K562 (cell line): Measurements from ENCODE around the gene BLM. TPM values are rescaled to one million over a fixed set of nuclear protein-coding genes. Genes with fewer than 3 reads are reported as not detected.

Source experiments
- AFF1 ChIP-seq, 2 experiments: fragments of 450-650 bp; IDR thresholded peaks; 2 replicates each; pipeline ENCODE4 v1.6.1; 2018; ENCODE audit warnings: mild to moderate bottlenecking in 2 of 2, low read depth in 1 of 2; ENCODE audit not compliant: partially characterized antibody in 2 of 2
- CBX3 ChIP-seq, 2 experiments: IDR thresholded peaks; 1 replicate in 1 of 2; 2 replicates in 1 of 2; pipeline ENCODE4 v1.6.1; 2012; ENCODE audit warnings: inconsistent platforms in 2 of 2, low read length in 2 of 2, borderline replicate concordance in 1 of 2, control low read depth in 1 of 2
- CBX5 ChIP-seq: IDR thresholded peaks from 2 replicates; pipeline ENCODE4 v1.6.1; 2014; ENCODE audit warnings: low read depth, borderline replicate concordance
- GMEB1 ChIP-seq: fragments of 250-450 bp; sonication (Bioruptor Pico); IDR thresholded peaks from 2 replicates; pipeline ENCODE4 v1.4.0; 2020; ENCODE audit warnings: mild to moderate bottlenecking
- HDAC2 ChIP-seq: fragments of 450-650 bp; IDR thresholded peaks from 2 replicates; pipeline ENCODE4 v1.6.1; 2016; ENCODE audit warnings: mild to moderate bottlenecking
- KDM1A ChIP-seq, 2 experiments: fragments of 450-650 bp; IDR thresholded peaks; 2 replicates each; pipeline ENCODE4 v1.6.1; 2016; ENCODE audit warnings: mild to moderate bottlenecking in 2 of 2
- MTA1 ChIP-seq: fragments of 450-650 bp; IDR thresholded peaks from 2 replicates; pipeline ENCODE4 v1.6.1; 2017; ENCODE audit warnings: borderline replicate concordance
- MTA3 ChIP-seq: fragments of 450-650 bp; formaldehyde crosslinking; IDR thresholded peaks from 2 replicates; pipeline ENCODE4 v1.6.1; 2017; ENCODE audit warnings: mild to moderate bottlenecking, borderline replicate concordance
- RBM14 ChIP-seq: fragments of 200-400 bp; formaldehyde crosslinking; IDR thresholded peaks from 2 replicates; pipeline ENCODE4 v1.6.1; 2018; ENCODE audit warnings: low read depth, mild to moderate bottlenecking, low read length, moderate library complexity, borderline replicate concordance; ENCODE audit not compliant: insufficient read depth
- RFX5 ChIP-seq: IDR thresholded peaks from 2 replicates; pipeline ENCODE4 v1.6.1; 2011; ENCODE audit warnings: low read depth, mild to moderate bottlenecking, improper control_type of control experiment, low read length
- SMARCA4 ChIP-seq: fragments of 450-650 bp; IDR thresholded peaks from 2 replicates; pipeline ENCODE4 v1.6.1; 2016
- SRSF7 ChIP-seq: fragments of 200-400 bp; formaldehyde crosslinking; optimal IDR thresholded peaks from 2 replicates; pipeline ENCODE3; 2017; ENCODE audit warnings: mild to moderate bottlenecking, low read depth, low read length
- STAG1 ChIP-seq: sonication (generic); formaldehyde crosslinking; IDR thresholded peaks from 2 replicates; pipeline ENCODE4 v1.5.0; 2020; ENCODE audit warnings: missing genetic modification reagents, borderline replicate concordance
- THAP7 ChIP-seq: fragments of 250-450 bp; sonication (Bioruptor Pico); IDR thresholded peaks from 2 replicates; pipeline ENCODE4 v1.5.0; 2021
- ZC3H11A ChIP-seq: IDR thresholded peaks from 2 replicates; pipeline ENCODE4 v1.6.1; 2012; ENCODE audit warnings: low read depth, low read length, improper control_type of control experiment
- ZNF23 ChIP-seq: fragments of 250-450 bp; sonication (Bioruptor Pico); IDR thresholded peaks from 2 replicates; pipeline ENCODE4 v1.4.0; 2020; ENCODE audit warnings: mild to moderate bottlenecking
- ZNF277 ChIP-seq: fragments of 250-450 bp; sonication (Bioruptor Pico); IDR thresholded peaks from 2 replicates; pipeline ENCODE4 v1.8.0; 2022; ENCODE audit warnings: inconsistent platforms, mild to moderate bottlenecking, moderate library complexity, borderline replicate concordance
- ZNF347 ChIP-seq: fragments of 450-650 bp; formaldehyde crosslinking; IDR thresholded peaks from 2 replicates; pipeline ENCODE4 v1.4.0; 2020; ENCODE audit warnings: low read depth, mild to moderate bottlenecking, moderate library complexity
- ZNF584 ChIP-seq: fragments of 200-800 bp; sonication (Bioruptor generic); IDR thresholded peaks from 2 replicates; pipeline ENCODE4 v1.6.1; 2016; ENCODE audit warnings: low read depth, mild to moderate bottlenecking, missing genetic modification characterization, missing compliant biosample characterization
- ZNF699 ChIP-seq: fragments of 250-450 bp; sonication (Bioruptor Pico); IDR thresholded peaks from 2 replicates; pipeline ENCODE4 v1.8.0; 2021; ENCODE audit warnings: mild to moderate bottlenecking, moderate library complexity; ENCODE audit not compliant: insufficient replicate concordance
- ZNF707 ChIP-seq: fragments of 250-450 bp; sonication (Bioruptor Pico); conservative IDR thresholded peaks from 2 replicates; pipeline ENCODE4 v1.8.0; 2022; ENCODE audit warnings: inconsistent platforms, mild to moderate bottlenecking, moderate library complexity
- polyA plus RNA-seq, 8 experiments: library from polyadenylated mRNA; depleted of rRNA in 4 of 8; stranded (reverse) in 5 of 8; unstranded in 3 of 8; fragments of >200 nt; fragmentation: Nextera tagmentation in 2 of 8; fragmentation: Illumina TruSeq in 1 of 8; extraction: Ambion mirVana in 2 of 8; extraction: Trizol in 1 of 8; gene quantifications; 2 replicates each; pipeline versions ENCODE4 v1.2.1 to v1.2.3, GENCODE V29; 2011 to 2014; ENCODE audit warnings: inconsistent platforms in 1 of 8, missing spikeins in 1 of 8
- total RNA-seq, 7 experiments: library from RNA; depleted of rRNA in 6 of 7; stranded (reverse); fragments of >200 nt in 6 of 7; fragmentation: Illumina TruSeq in 2 of 7; extraction: Trizol in 2 of 7; gene quantifications; 2 replicates each; pipeline versions ENCODE4 v1.2.1 to v1.2.3, GENCODE V29; 2011 to 2021; ENCODE audit warnings: low replicate concordance in 1 of 7

The BLM gene
- total and polyA plus RNA-seq, 9 of the 15 experiments (the other 6 are each of a cell fraction or from before 2014, with no cell fraction given) = 21.0 to 56.0 (median 43.9) TPM

- no peak for TF ChIP-seq ZC3H11A
- peak; percentile 32 to 61; a peak in 2 of 4 replicates for TF ChIP-seq KDM1A (IDR thresholded peaks at IDR 0.05)
- TF ChIP-seq ZNF23 (CRISPR knock-in tag) = no peak
- TF ChIP-seq ZNF707 (CRISPR knock-in tag) = no peak
- no peak for TF ChIP-seq ZNF699 (CRISPR knock-in tag)
- no peak for TF ChIP-seq AFF1 (IDR thresholded peaks at IDR 0.05; ENCODE audit: low read depth in 1 of 2, partially characterized antibody in 2 of 2)
- TF ChIP-seq THAP7 (CRISPR knock-in tag) = no peak
- no peak for TF ChIP-seq ZNF584 (CRISPR knock-in tag)
- no peak for TF ChIP-seq ZNF277
- TF ChIP-seq HDAC2 = peak; percentile 31; the same call in 1 of the 2 replicates
- no peak for TF ChIP-seq GMEB1 (CRISPR knock-in tag)
- no peak for TF ChIP-seq CBX3 (IDR thresholded peaks at IDR 0.05; ENCODE audit: borderline replicate concordance in 1 of 2, low read length in 2 of 2)
- no peak for TF ChIP-seq RFX5
- no peak for TF ChIP-seq STAG1 (CRISPR knock-in tag)
- TF ChIP-seq ZNF347 (CRISPR knock-in tag) = no peak
- TF ChIP-seq MTA3 = no peak
- TF ChIP-seq MTA1 = no peak
- no peak for TF ChIP-seq RBM14
- TF ChIP-seq CBX5 = no peak
- peak; percentile 33; the same call in 1 of the 2 replicates for TF ChIP-seq SMARCA4
- TF ChIP-seq SRSF7 = no peak
Measured at GRCh38 chr15:90685591-90686434, 31.3 kb upstream of the BLM start (continued).
